SHP77 (cell line): ENCODE measurements around the gene IPO13.

Experiments used
- DNase-seq, 2 experiments: peaks; one replicate each; lab custom pipeline; 2025; lab: John Stamatoyannopoulos, UW

The IPO13 gene

DNA sequence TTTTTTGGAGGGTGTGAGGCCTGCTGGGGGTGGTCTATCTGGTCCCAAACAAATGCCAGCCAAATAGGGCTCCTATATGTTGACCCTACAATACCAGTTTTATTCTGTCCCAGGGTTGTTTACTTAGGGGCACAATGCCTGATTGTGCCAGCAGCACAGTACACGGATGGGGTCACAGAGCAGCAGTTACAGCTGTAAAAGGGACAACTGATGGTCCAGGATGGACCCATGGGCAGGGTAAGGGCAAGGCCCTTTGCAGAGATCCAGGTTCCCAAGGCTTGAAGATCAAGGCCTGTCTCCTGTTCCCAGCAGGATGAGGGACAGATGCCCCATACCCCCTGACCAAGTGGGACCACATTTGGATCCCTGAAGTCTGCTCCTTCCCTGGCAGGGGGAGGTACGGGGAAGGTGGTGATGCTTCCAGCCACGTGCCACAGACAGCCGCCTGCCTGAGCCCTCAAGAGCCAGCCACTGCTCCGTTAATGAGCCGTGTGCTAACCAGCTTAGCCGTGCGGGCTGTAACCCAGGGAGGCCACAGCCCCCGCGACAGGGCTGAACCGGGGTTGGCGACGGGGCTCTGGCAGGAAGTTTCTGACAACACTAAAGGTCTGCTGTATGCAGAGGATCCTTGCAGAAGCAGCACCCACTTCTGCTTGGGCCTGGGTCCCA is 66.3 kb downstream of the IPO13 start:
- DNase-seq: no peak

GRCh38 chr1:44013949-44014348 is 67.2 kb downstream of the IPO13 start:
- no peak for DNase-seq

DNA sequence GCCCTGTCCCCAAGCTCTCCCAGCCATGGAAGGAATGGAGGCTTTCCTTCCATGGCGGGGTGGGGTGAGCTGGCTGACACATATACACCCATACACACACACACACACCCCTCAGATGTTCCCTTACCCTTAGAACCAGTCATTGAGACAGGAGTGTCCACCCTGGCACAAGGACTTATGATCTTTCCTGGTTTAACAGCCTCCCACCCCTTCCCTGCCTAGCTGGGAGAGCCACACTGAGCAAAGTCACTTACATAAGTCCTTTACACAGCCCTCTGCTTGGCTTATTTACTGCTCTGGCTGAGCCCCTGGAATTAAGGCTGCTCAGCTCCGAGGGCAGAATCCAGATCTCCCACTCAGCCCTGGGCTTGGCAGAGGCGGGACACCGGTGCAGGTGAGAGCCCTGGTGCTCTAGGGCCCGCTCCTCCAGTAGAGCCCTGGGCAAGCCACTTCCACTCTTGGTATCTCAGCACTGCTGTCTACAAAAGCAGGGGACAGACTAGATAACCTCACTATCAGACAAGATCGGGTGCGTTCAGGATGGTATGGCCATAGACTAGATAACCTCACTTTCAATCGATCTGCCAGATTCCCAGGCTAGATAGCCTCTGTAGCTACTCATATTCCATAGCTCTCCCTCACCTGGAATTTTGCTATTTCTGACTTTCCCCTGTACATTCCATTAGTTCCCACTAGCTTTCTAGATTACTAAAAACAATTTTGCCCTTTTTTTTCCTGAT is 67.8 kb downstream of the IPO13 start:
- DNase-seq: no peak

DNA sequence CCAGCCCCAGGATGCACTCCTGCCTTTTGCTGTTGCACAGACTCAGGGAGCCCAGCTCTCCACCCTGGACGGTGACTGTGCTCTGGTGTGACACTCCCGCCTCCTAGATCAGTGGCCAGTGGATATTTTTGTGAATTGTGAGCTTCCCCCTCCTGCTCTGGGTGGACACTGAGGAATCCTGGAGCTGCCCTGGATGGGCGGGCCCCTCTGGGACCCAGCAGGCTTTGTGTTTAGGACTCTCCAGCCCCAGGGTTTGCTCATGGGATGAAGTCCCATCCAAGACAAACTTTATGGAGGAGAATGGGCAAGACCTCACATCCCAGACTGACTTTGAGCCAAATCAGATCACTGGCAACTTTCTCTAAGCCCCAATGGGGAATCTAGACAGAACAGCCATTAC is 68.5 kb downstream of the IPO13 start:
- no peak for DNase-seq

- no peak for DNase-seq
These were observed 69.5 kb downstream of the IPO13 start for GRCh38 chr1:44016041-44016889.

DNA sequence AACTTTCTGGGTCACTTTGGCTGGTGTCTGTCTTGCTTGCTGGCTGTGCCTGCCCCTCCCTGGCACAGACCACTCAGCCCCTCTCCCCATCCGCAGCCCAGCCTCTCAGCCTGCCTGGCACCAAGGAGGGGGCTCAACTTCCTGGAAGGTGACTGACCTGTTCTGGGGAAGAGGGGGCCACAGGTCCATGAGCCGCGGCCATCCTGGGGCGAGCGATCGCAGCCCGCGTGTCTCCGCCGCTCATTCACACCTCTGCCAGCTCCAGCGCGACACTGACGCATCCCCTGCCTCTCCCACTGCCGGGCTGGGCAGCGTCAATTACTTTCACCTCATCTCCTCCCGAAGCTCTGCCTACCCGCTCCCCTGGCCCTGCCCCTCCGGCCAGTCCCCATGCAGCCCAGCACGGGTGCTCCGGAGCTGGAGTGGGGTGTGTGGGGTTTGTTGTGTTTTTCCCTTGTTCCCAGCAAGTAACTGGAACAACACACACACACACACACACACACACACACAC is 70.2 kb downstream of the IPO13 start:
- no peak for DNase-seq
